Fibroblast of lung (primary cell): ENCODE data around the gene ATP2B1.

Experiments
- EZH2 ChIP-seq: IDR thresholded peaks from 2 replicates; pipeline ENCODE4 v1.5.1; 2012; ENCODE audit warnings: low read length, control low read depth, mild to moderate bottlenecking; ENCODE audit errors: missing control alignments
- TF ChIP-seq, protein P1 (sequence below), 2 donors: IDR thresholded peaks in 1 of 2; conservative IDR thresholded peaks in 1 of 2; 1 replicate in 1 of 2; 2 replicates in 1 of 2; pipeline ENCODE4 v1.5.1; 2011 to 2012; ENCODE audit warnings: low read length in 2 of 2, control low read depth in 1 of 2, inconsistent platforms in 1 of 2, low read depth in 1 of 2, mild to moderate bottlenecking in 1 of 2

DNA sequence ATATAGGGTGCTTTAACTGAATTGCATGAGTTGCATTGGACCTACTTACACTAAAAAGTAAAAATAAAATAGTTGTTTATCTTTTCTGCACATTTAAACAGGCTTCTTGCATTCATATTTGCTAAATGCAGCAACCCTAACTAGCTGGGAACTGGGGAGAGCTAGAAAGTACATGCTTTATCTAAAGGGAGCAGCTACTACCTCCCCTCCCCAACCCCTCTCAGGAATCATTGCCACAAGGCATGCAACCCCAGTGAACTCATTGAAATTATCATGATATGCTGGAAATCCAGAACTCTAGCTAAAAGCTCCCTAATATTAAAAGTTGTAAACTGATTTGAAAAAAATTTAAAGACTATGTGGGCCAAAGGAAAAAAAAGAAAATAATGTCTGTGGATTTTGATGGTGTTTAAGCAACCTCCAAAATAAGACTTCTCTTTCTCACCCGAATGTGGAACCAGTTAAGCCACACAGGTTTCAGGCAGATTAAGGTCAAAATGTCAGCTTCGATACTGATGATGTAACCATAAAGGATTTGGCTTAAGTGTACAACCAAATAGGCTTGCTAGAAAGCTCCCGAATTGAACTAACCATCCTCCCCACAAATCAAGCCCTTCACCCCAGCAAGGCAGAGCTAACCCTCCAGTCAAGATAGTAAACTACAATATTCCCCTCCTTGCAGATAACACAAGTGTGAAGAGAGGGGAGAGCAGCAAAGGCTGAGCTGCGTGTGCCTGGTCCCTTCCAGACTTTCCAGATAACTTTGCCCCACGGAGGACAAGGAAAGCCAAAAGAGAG is 169.0 kb downstream of the ATP2B1 start:
- TF ChIP-seq, protein P1, sequence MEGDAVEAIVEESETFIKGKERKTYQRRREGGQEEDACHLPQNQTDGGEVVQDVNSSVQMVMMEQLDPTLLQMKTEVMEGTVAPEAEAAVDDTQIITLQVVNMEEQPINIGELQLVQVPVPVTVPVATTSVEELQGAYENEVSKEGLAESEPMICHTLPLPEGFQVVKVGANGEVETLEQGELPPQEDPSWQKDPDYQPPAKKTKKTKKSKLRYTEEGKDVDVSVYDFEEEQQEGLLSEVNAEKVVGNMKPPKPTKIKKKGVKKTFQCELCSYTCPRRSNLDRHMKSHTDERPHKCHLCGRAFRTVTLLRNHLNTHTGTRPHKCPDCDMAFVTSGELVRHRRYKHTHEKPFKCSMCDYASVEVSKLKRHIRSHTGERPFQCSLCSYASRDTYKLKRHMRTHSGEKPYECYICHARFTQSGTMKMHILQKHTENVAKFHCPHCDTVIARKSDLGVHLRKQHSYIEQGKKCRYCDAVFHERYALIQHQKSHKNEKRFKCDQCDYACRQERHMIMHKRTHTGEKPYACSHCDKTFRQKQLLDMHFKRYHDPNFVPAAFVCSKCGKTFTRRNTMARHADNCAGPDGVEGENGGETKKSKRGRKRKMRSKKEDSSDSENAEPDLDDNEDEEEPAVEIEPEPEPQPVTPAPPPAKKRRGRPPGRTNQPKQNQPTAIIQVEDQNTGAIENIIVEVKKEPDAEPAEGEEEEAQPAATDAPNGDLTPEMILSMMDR (conservative IDR thresholded peaks at IDR 0.05 in 1 of 2, IDR thresholded peaks at IDR 0.05 in 1 of 2; ENCODE audit: low read depth in 1 of 2, low read length in 2 of 2) = no peak
- no peak for TF ChIP-seq EZH2
